RWPE2 (cell line): ENCODE data around the gene MAGI1.
"Not testable (repeated sequence)": the region's sequence is repeated elsewhere in the genome, so short reads cannot be mapped to it uniquely, and the experiment has no call there.

Experiments used
- ATAC-seq: fragments of 200-7000 bp; cut with Tn5 transposase; 3 replicates; pipeline ENCODE4 v1.9.1; 2021; ENCODE audit warnings: low read depth
- DNase-seq: peaks from one replicate; pipeline ENCODE4 v3.0.0-alpha.2; 2020; ENCODE audit warnings: low spot score
- H3K27ac ChIP-seq: fragments of 450-650 bp; 2 replicates; pipeline ENCODE4 v1.5.1; 2017; ENCODE audit warnings: mild to moderate bottlenecking; ENCODE audit not compliant: poor library complexity, severe bottlenecking
- H3K27me3 ChIP-seq: fragments of 250-450 bp; sonication (Bioruptor Pico); 2 replicates; pipeline ENCODE4 v1.5.1; 2021; ENCODE audit warnings: mild to moderate bottlenecking, moderate library complexity; ENCODE audit not compliant: insufficient read depth, poor library complexity, severe bottlenecking
- H3K36me3 ChIP-seq: fragments of 250-450 bp; sonication (Bioruptor Pico); 2 replicates; pipeline ENCODE4 v1.5.1; 2020; ENCODE audit warnings: low read depth, mild to moderate bottlenecking, moderate library complexity
- H3K4me1 ChIP-seq: fragments of 250-450 bp; sonication (Bioruptor Pico); 2 replicates; pipeline ENCODE4 v1.5.1; 2021; ENCODE audit warnings: mild to moderate bottlenecking, moderate library complexity; ENCODE audit not compliant: insufficient read depth, poor library complexity, severe bottlenecking
- H3K4me3 ChIP-seq: fragments of 250-450 bp; sonication (Bioruptor Pico); 2 replicates; pipeline ENCODE4 v1.5.1; 2021; ENCODE audit warnings: mild to moderate bottlenecking, moderate library complexity; ENCODE audit not compliant: severe bottlenecking
- H3K9me3 ChIP-seq: fragments of 250-450 bp; sonication (Bioruptor Pico); 2 replicates; pipeline ENCODE4 v1.5.1; 2021; ENCODE audit warnings: mild to moderate bottlenecking, moderate library complexity; ENCODE audit not compliant: severe bottlenecking
- TF ChIP-seq, protein P1 (sequence below): fragments of 450-650 bp; IDR thresholded peaks from one replicate; pipeline ENCODE4 v1.5.1; 2017; ENCODE audit warnings: mild to moderate bottlenecking, moderate library complexity; ENCODE audit not compliant: poor library complexity, severe bottlenecking

Gene MAGI1

GRCh38 chr3:65894679-65895453 lies 143.9 kb downstream of the MAGI1 start:
- ATAC-seq (peak; percentile 92), DNase-seq (no peak)
- Histone ChIP-seq H3K4me1 (peaks cover 17% of the 10 kb centered on the region), H3K36me3 (no peaks in the 10 kb centered on the region), H3K9me3 (no peaks in the 10 kb centered on the region), H3K27me3 (no peaks in the 10 kb centered on the region), H3K27ac (peak overlapping the region; percentile 33), H3K4me3 (no peak overlapping the region)
- TF ChIP-seq, protein P1, sequence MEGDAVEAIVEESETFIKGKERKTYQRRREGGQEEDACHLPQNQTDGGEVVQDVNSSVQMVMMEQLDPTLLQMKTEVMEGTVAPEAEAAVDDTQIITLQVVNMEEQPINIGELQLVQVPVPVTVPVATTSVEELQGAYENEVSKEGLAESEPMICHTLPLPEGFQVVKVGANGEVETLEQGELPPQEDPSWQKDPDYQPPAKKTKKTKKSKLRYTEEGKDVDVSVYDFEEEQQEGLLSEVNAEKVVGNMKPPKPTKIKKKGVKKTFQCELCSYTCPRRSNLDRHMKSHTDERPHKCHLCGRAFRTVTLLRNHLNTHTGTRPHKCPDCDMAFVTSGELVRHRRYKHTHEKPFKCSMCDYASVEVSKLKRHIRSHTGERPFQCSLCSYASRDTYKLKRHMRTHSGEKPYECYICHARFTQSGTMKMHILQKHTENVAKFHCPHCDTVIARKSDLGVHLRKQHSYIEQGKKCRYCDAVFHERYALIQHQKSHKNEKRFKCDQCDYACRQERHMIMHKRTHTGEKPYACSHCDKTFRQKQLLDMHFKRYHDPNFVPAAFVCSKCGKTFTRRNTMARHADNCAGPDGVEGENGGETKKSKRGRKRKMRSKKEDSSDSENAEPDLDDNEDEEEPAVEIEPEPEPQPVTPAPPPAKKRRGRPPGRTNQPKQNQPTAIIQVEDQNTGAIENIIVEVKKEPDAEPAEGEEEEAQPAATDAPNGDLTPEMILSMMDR: no peak

- H3K4me3 ChIP-seq: no peak overlapping the region
- H3K36me3 ChIP-seq: no peaks in the 10 kb centered on the region
- TF ChIP-seq, protein P1: no peak
- H3K27ac ChIP-seq: peak overlapping the region; percentile 33
- no peak for ATAC-seq
- H3K4me1 ChIP-seq: peaks cover 24% of the 10 kb centered on the region
- DNase-seq: no peak
- H3K9me3 ChIP-seq: no peaks in the 10 kb centered on the region
- no peaks in the 10 kb centered on the region for H3K27me3 ChIP-seq
Observed at GRCh38 chr3:65894126-65894525, 144.6 kb downstream of the MAGI1 start.

DNA sequence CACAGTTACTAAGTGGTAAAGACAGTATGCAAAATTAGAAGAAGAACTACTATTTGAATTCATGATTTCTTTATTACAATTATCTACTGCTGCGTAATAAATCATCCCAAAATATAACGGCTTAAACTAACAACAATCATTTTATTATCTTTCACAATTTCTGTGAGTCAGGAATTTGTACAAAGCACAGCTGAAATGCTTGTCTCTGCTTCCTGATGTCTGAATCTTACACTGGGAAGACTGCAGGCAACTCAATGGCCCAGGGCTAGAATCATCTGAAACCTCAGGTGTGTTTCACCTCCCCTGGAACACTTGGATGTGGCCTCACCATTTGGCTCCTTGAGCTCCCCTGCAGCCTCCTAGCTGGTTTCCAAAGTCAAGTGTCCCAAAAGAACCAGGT lies 145.1 kb downstream of the MAGI1 start:
- ATAC-seq: peak; percentile 26; the same call in 1 of the 3 replicates
- H3K9me3 ChIP-seq: no peaks in the 10 kb centered on the region
- no peak overlapping the region for H3K4me3 ChIP-seq
- TF ChIP-seq, protein P1: no peak
- DNase-seq: no peak
- no peaks in the 10 kb centered on the region for H3K27me3 ChIP-seq
- H3K4me1 ChIP-seq: peaks cover 27% of the 10 kb centered on the region
- H3K27ac ChIP-seq: peak overlapping the region; percentile 33
- no peaks in the 10 kb centered on the region for H3K36me3 ChIP-seq

DNA sequence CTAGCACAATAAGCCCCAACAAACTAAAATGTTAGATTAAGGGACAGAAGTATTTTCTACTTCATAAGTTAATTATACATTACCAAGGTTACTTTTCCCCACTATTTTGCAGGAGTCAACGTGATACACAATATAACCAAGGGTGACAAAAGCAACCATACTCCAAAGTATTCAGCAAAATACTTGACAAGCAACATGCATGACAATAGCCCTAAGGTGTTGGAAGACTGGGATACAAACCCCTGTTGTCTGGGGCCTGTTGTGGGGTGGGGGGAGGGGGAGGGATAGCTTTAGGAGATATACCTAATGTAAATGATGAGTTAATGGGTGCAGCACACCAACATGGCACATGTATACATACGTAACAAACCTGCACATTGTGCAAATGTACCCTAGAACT lies 147.2 kb downstream of the MAGI1 start:
- not testable (repeated sequence) for H3K27me3 ChIP-seq, H3K9me3 ChIP-seq, ATAC-seq, H3K4me3 ChIP-seq, H3K36me3 ChIP-seq, H3K27ac ChIP-seq, DNase-seq
- peaks cover 27% of the 10 kb centered on the region for H3K4me1 ChIP-seq

DNA sequence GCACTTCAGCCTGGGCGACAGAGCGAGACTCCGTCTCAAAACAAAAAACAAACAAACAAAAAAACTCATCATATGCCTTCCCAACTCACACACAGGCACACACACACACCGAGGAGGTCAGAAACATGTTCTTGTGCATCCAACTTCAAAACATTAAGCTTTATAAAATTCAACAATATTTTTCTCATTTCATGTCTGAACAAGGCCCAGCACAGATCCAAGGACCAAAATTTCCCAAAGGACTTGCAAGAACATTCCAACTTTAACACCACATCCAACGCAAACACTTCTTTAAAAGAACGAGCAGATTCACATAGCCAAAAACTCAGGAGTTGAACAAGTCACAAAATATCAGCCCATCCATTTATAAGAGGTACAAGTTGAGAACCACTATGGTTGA lies 148.4 kb downstream of the MAGI1 start:
- H3K4me1 ChIP-seq: peaks cover 27% of the 10 kb centered on the region
- peak overlapping the region; percentile 61 for H3K27ac ChIP-seq
- H3K27me3 ChIP-seq: no peaks in the 10 kb centered on the region
- TF ChIP-seq, protein P1: no peak
- ATAC-seq (no peak), DNase-seq (no peak)
- no peak overlapping the region for H3K4me3 ChIP-seq
- H3K36me3 ChIP-seq: no peaks in the 10 kb centered on the region
- H3K9me3 ChIP-seq: no peaks in the 10 kb centered on the region
